K562 (cell line): ENCODE results near the gene ATXN1. TPM values are rescaled to one million over a fixed set of nuclear protein-coding genes. Genes with fewer than 3 reads are reported as not detected.

Experiments
- ATAC-seq: fragments of 200-7000 bp; cut with Tn5 transposase; 3 replicates; pipeline ENCODE4 v1.9.1; 2020; ENCODE audit warnings: moderate library complexity
- BruUV-seq: library from RNA; stranded (reverse); fragments of 400-500 nt; replicated peaks from 2 replicates; lab custom pipeline; 2021; lab: Mats Ljungman, UMichigan
- CTCF ChIA-PET: fragments of 300-600 bp; formaldehyde crosslinking; extraction: SDS; loops from one replicate; lab custom pipeline; 2021; ENCODE audit warnings: low intra/inter-chr PET ratio; lab: Yijun Ruan, JAX
- POLR2A ChIA-PET: fragments of 300-600, 350-650 bp; sonication (Branson Sonifier 250); formaldehyde crosslinking; extraction: SDS; loops from one replicate; lab custom pipeline; 2021; ENCODE audit warnings: antibody characterized with exemption, inconsistent platforms; lab: Yijun Ruan, JAX
- DNase-seq, 4 experiments: peaks; one replicate each; pipeline versions ENCODE4 v3.0.0 to v3.0.0-alpha.2; 2011 to 2018; ENCODE audit warnings: low spot score in 3 of 4, mixed read lengths in 3 of 4; ENCODE audit errors: extremely low read depth in 1 of 4
- FAIRE-seq: peaks from 2 replicates; lab custom pipeline; 2011; peaks lifted over from hg19 to GRCh38; lab: Jason Lieb, UNC
- H2AFZ ChIP-seq: 2 replicates; pipeline ENCODE4 v1.6.0; 2011; ENCODE audit warnings: low read depth, low read length, control low read depth, inconsistent platforms
- H3K27ac ChIP-seq: fragments of 200-600 bp; 3 replicates; pipeline ENCODE4 v1.8.0; 2011; ENCODE audit warnings: low read depth, mild to moderate bottlenecking, control low read depth, inconsistent platforms, low read length, moderate library complexity, mixed read lengths; ENCODE audit errors: extremely low read depth
- H3K27me3 ChIP-seq, 2 experiments: fragments of 300-600 bp in 1 of 2; 2 replicates in 1 of 2; 3 replicates in 1 of 2; pipeline versions ENCODE4 v1.6.0 to v1.8.0; 2011; ENCODE audit warnings: inconsistent platforms in 2 of 2, low read length in 2 of 2, mild to moderate bottlenecking in 1 of 2, mixed read lengths in 1 of 2, moderate library complexity in 1 of 2; ENCODE audit not compliant: control insufficient read depth in 2 of 2, insufficient read depth in 2 of 2
- H3K36me3 ChIP-seq: fragments of 300-600 bp; 3 replicates; pipeline ENCODE4 v1.8.0; 2011; ENCODE audit warnings: mild to moderate bottlenecking, low read length, inconsistent platforms; ENCODE audit not compliant: control insufficient read depth, insufficient read depth
- H3K4me1 ChIP-seq, 2 experiments: fragments of 200-600 bp in 1 of 2; replicated peaks in 1 of 2; 2 replicates in 1 of 2; 3 replicates in 1 of 2; pipeline versions ENCODE4 v1.5.1 to v1.8.0; 2011; ENCODE audit warnings: inconsistent platforms in 2 of 2, low read length in 2 of 2, mild to moderate bottlenecking in 1 of 2, mixed read lengths in 1 of 2, moderate library complexity in 1 of 2; ENCODE audit not compliant: control insufficient read depth in 2 of 2, insufficient read depth in 2 of 2
- H3K4me2 ChIP-seq: 2 replicates; pipeline ENCODE4 v1.6.1; 2011; ENCODE audit warnings: low read length, control low read depth, inconsistent platforms, mixed read lengths; ENCODE audit not compliant: insufficient read depth
- H3K4me3 ChIP-seq: fragments of 200-600 bp; sonication (generic), shearing (Covaris generic); 2 replicates; pipeline ENCODE4 v1.5.1; 2016; ENCODE audit warnings: control low read depth, inconsistent platforms
- H3K79me2 ChIP-seq: fragments of 200-600 bp; 3 replicates; pipeline ENCODE4 v1.8.0; 2011; ENCODE audit warnings: low read length, inconsistent platforms; ENCODE audit not compliant: control insufficient read depth, insufficient read depth
- H3K9ac ChIP-seq, 2 experiments: 2 replicates each; pipeline versions ENCODE4 v1.6.0 to v1.6.1; 2011; ENCODE audit warnings: low read depth in 2 of 2, low read length in 2 of 2, control low read depth in 1 of 2, inconsistent platforms in 1 of 2, mild to moderate bottlenecking in 1 of 2, mixed read lengths in 1 of 2; ENCODE audit not compliant: insufficient read depth in 1 of 2
- H3K9me1 ChIP-seq: one replicate; pipeline ENCODE4 v1.6.0; 2011; ENCODE audit warnings: inconsistent platforms, mild to moderate bottlenecking, low read length, moderate library complexity; ENCODE audit not compliant: control insufficient read depth, insufficient read depth
- H3K9me3 ChIP-seq: replicated peaks from 2 replicates; pipeline ENCODE4 v1.5.1; 2011; ENCODE audit warnings: low read depth, low read length, inconsistent platforms; ENCODE audit not compliant: control insufficient read depth, insufficient read depth
- H4K20me1 ChIP-seq: replicated peaks from 2 replicates; pipeline ENCODE4 v1.6.1; 2011; ENCODE audit warnings: low read length, inconsistent platforms, mixed read lengths; ENCODE audit not compliant: control insufficient read depth, insufficient read depth
- ZBTB49 ChIP-seq: sonication (generic); formaldehyde crosslinking; IDR thresholded peaks from 2 replicates; pipeline ENCODE4 v1.8.0; 2022; ENCODE audit warnings: missing genetic modification reagents, mild to moderate bottlenecking, borderline replicate concordance
- ZNF609 ChIP-seq: sonication (generic); formaldehyde crosslinking; IDR thresholded peaks from 2 replicates; pipeline ENCODE4 v1.8.1; 2023; ENCODE audit warnings: missing genetic modification reagents, mild to moderate bottlenecking, borderline replicate concordance
- WGBS: fragments of 100-300 bp; shearing (Covaris generic); methylation state at CpG from one replicate; pipeline ENCODE4 v1.1.6; 2016; ENCODE audit warnings: low coverage, mixed read lengths; ENCODE audit not compliant: insufficient coverage; ENCODE audit errors: missing lambda C conversion rate; 5-methylcytosine and 5-hydroxymethylcytosine counted together
- in situ Hi-C: fragments of 300-500 bp; cut with MboI; formaldehyde crosslinking; loops from 4 replicates; pipeline ENCODE4 v1.15.0; 2018; ENCODE audit warnings: inconsistent platforms, mixed read lengths
- intact Hi-C: fragments of 100-400 bp; cut with micrococcal nuclease; formaldehyde crosslinking; loops from 2 replicates; pipeline ENCODE4 v1.14.2; 2022
- polyA plus RNA-seq, 8 experiments: library from polyadenylated mRNA; depleted of rRNA in 4 of 8; stranded (reverse) in 5 of 8; unstranded in 3 of 8; fragments of >200 nt; fragmentation: Nextera tagmentation in 2 of 8; fragmentation: Illumina TruSeq in 1 of 8; extraction: Ambion mirVana in 2 of 8; extraction: Trizol in 1 of 8; gene quantifications; 2 replicates each; pipeline versions ENCODE4 v1.2.1 to v1.2.3, GENCODE V29; 2011 to 2014; ENCODE audit warnings: inconsistent platforms in 1 of 8, missing spikeins in 1 of 8
- total RNA-seq, 7 experiments: library from RNA; depleted of rRNA in 6 of 7; stranded (reverse); fragments of >200 nt in 6 of 7; fragmentation: Illumina TruSeq in 2 of 7; extraction: Trizol in 2 of 7; gene quantifications; 2 replicates each; pipeline versions ENCODE4 v1.2.1 to v1.2.3, GENCODE V29; 2011 to 2021; ENCODE audit warnings: low replicate concordance in 1 of 7
- TF ChIP-seq, protein P1 (sequence below): fragments of 250-450 bp; sonication (Bioruptor Pico); IDR thresholded peaks from 2 replicates; pipeline ENCODE4 v1.5.0; 2021

The ATXN1 gene
- total and polyA plus RNA-seq, 9 of the 15 experiments (the other 6 are each of a cell fraction or from before 2014, with no cell fraction given), result under 0.01 to 1.2 (median 0.58) TPM

- Histone ChIP-seq H3K9me1 (no peaks in the 10 kb centered on the region), H4K20me1 (no peaks in the 10 kb centered on the region), H3K4me1 (no peaks in the 10 kb centered on the region), H2AFZ (no peak overlapping the region), H3K4me3 (no peak overlapping the region), H3K36me3 (no peaks in the 10 kb centered on the region), H3K27ac (no peak overlapping the region), H3K9ac (no peak overlapping the region), H3K9me3 (no peaks in the 10 kb centered on the region), H3K27me3 (peaks cover 5 to 13% of the 10 kb centered on the region in 2 experiments; a peak in 3 of 5 replicates), H3K4me2 (no peak overlapping the region), H3K79me2 (no peaks in the 10 kb centered on the region)
- CTCF ChIA-PET, result no interaction called here
- no TSS peak for BruUV-seq
- ATAC-seq (no peak), FAIRE-seq (no peak), DNase-seq (no peak)
- POLR2A ChIA-PET, result no interaction called here
- TF ChIP-seq, protein P1, sequence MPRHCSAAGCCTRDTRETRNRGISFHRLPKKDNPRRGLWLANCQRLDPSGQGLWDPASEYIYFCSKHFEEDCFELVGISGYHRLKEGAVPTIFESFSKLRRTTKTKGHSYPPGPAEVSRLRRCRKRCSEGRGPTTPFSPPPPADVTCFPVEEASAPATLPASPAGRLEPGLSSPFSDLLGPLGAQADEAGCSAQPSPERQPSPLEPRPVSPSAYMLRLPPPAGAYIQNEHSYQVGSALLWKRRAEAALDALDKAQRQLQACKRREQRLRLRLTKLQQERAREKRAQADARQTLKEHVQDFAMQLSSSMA, result no peak
- in situ Hi-C loops (no loop called here), intact Hi-C loops (no loop called here)
- WGBS, result 0% methylated on average over 1 of the region's 1 CpG
Observed at GRCh38 chr6:16742116-16742515, 19.1 kb downstream of the ATXN1 start.

- CTCF ChIA-PET, result no interaction called here
- no TSS peak for BruUV-seq
- TF ChIP-seq ZBTB49 (CRISPR knock-in tag) (no peak), ZNF609 (CRISPR knock-in tag) (no peak)
Observed at GRCh38 chr6:16741112-16742016, 19.9 kb downstream of the ATXN1 start.

More at GRCh38 chr6:16741112-16742016, 19.9 kb downstream of the ATXN1 start:
- in situ Hi-C loops (no loop called here), intact Hi-C loops (no loop called here)
- H3K4me2 ChIP-seq, result no peak overlapping the region
- DNase-seq (no peak), FAIRE-seq (no peak), ATAC-seq (no peak)
- no peaks in the 10 kb centered on the region for H3K9me1 ChIP-seq
- H3K27ac ChIP-seq, result no peak overlapping the region
- 0% methylated on average over 8 of the region's 8 CpGs for WGBS
- no peaks in the 10 kb centered on the region for H3K36me3 ChIP-seq
- POLR2A ChIA-PET, result interaction anchor here (0.8 kb wide), 1 partner anchor 21 kb away, joined by 3 read pairs; no protein-coding TSS in a partner anchor
- H3K4me3 ChIP-seq, result no peak overlapping the region
- no peaks in the 10 kb centered on the region for H4K20me1 ChIP-seq
- H2AFZ ChIP-seq, result no peak overlapping the region
- no peaks in the 10 kb centered on the region for H3K4me1 ChIP-seq
- H3K79me2 ChIP-seq, result no peaks in the 10 kb centered on the region
- no peaks in the 10 kb centered on the region for H3K9me3 ChIP-seq
- no peak overlapping the region for H3K9ac ChIP-seq
- peaks cover 5 to 13% of the 10 kb centered on the region in 2 experiments; a peak in 3 of 5 replicates for H3K27me3 ChIP-seq
